HUES6 (cell line): ENCODE measurements around the gene NOS1.

Source experiments
- H3K27ac ChIP-seq: 2 replicates; pipeline ENCODE4 v1.7.0; 2013; ENCODE audit warnings: low read depth, mild to moderate bottlenecking, low read length, inconsistent platforms
- H3K27me3 ChIP-seq: 2 replicates; pipeline ENCODE4 v1.6.1; 2013; ENCODE audit warnings: low read length; ENCODE audit not compliant: control insufficient read depth, insufficient read depth
- H3K36me3 ChIP-seq: 2 replicates; pipeline ENCODE4 v1.6.1; 2013; ENCODE audit warnings: low read length; ENCODE audit not compliant: control insufficient read depth, insufficient read depth
- H3K4me1 ChIP-seq: 2 replicates; pipeline ENCODE4 v1.6.1; 2013; ENCODE audit warnings: low read length; ENCODE audit not compliant: control insufficient read depth, insufficient read depth
- H3K4me3 ChIP-seq: 2 replicates; pipeline ENCODE4 v1.5.1; 2013; ENCODE audit warnings: low read depth, low read length
- H3K9ac ChIP-seq: one replicate; pipeline ENCODE4 v1.6.1; 2013; ENCODE audit warnings: mild to moderate bottlenecking, low read length
- H3K9me3 ChIP-seq: 2 replicates; pipeline ENCODE4 v1.6.1; 2013; ENCODE audit warnings: low read depth, low read length; ENCODE audit not compliant: control insufficient read depth, insufficient read depth

NOS1 gene

DNA sequence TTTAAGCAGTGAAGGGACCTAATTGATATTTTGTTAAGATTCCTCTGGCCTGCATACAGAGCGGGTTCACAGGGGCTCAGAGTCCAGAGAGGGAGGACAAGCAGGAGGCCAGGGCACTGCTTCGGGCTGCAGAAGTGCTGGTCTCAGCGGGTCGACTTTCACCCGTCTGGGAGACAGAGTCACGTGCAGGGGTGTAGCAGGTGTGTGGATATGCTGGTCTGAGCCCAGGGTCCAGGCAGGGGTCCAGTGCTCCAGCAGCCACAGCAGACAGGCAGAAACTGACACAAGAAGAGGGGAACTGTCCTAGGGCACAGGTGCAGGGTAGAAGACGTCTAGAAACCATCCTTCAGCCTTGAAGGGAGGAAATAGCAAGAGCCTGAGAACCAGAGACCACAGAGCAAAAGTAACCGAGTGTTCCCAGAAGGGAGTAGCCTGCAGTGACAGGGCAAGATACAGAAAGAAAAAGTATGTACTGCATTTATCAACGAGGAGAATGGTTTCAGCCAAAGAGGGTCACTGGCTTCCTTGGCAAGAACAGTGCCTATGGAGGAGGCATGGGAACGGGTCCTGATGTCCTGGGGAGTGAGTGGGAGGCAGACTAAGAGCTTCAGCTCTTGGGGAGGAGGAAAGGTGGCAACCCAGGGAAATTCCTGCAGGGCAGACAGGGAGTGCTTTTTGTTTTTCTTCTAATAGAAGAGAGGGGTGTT is 199.8 kb downstream of the NOS1 start:
- Histone ChIP-seq H3K4me1 (no peaks in the 10 kb centered on the region), H3K27me3 (no peaks in the 10 kb centered on the region), H3K36me3 (peaks cover 95% of the 10 kb centered on the region), H3K27ac (no peak overlapping the region), H3K9ac (no peak overlapping the region), H3K9me3 (no peaks in the 10 kb centered on the region), H3K4me3 (no peak overlapping the region)

- Histone ChIP-seq H3K27me3 (no peaks in the 10 kb centered on the region), H3K9me3 (no peaks in the 10 kb centered on the region), H3K27ac (no peak overlapping the region), H3K36me3 (peaks cover 91% of the 10 kb centered on the region), H3K4me3 (no peak overlapping the region), H3K4me1 (peaks cover 4% of the 10 kb centered on the region), H3K9ac (no peak overlapping the region)
These were observed 201.8 kb downstream of the NOS1 start for GRCh38 chr12:117159674-117160073.

DNA sequence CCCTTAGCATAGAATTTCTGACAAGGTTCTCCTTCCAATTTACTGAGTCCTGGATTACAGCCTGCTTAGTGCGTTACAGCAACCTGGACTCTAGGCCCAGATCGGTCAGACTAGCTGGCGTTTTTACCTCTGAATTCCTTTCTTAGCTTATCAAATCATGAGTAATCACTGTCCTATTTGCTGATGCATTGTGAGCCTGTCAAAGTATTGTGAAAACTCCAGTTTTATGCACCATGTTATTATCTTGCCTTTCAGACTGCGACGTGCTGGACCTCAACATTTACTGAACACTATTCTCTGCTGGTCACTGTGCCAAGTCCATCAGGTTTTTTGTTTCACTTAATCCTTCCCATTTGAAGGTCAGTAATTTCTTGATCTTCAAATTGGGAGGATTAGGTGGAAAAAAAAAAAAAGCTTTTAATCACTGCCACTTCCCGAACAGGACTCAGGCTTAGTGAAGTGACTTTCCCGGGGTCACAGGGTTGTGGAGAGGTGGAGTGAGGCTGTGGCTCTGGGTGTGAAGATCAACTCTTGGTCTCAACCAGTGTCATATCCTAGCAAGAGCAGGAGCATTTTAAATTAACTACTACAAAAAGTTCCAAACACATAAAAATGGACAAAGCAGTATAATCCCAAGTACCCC is 202.4 kb downstream of the NOS1 start:
- no peak overlapping the region for H3K27ac ChIP-seq
- peaks cover 90% of the 10 kb centered on the region for H3K36me3 ChIP-seq
- H3K27me3 ChIP-seq, result no peaks in the 10 kb centered on the region
- no peak overlapping the region for H3K4me3 ChIP-seq
- H3K9me3 ChIP-seq, result no peaks in the 10 kb centered on the region
- no peak overlapping the region for H3K9ac ChIP-seq
- peaks cover 4% of the 10 kb centered on the region for H3K4me1 ChIP-seq
